WTC11 (cell line): Measurements from ENCODE around the gene LAMC2. TPM values are rescaled to one million over a fixed set of nuclear protein-coding genes. Genes with fewer than 3 reads are reported as not detected.

Experiments
- ATAC-seq: fragments of 200-7000 bp; cut with Tn5 transposase; 2 replicates; pipeline ENCODE4 v1.10.0; 2021; ENCODE audit warnings: mild to moderate bottlenecking, moderate library complexity
- CTCF ChIA-PET: fragments of 300-600 bp; sonication (Branson Sonifier 250); formaldehyde crosslinking; loops from one replicate; lab custom pipeline; 2021; ENCODE audit warnings: antibody characterized with exemption; lab: Charles Lee
- POLR2A ChIA-PET: fragments of 350-600 bp; sonication (Branson Sonifier 250); formaldehyde crosslinking; loops from one replicate; lab custom pipeline; 2021; ENCODE audit warnings: antibody characterized with exemption; lab: Charles Lee
- DNase-seq: peaks from one replicate; pipeline ENCODE4 v3.0.0; 2021; ENCODE audit warnings: low spot score
- H3K27ac Mint-ChIP-seq: 2 replicates; pipeline ENCODE4 v1.8.0; 2021; ENCODE audit warnings: mixed read lengths
- H3K27me3 Mint-ChIP-seq: 2 replicates; pipeline ENCODE4 v1.8.0; 2021; ENCODE audit warnings: low read depth, mild to moderate bottlenecking, moderate library complexity, mixed read lengths
- H3K36me3 Mint-ChIP-seq: 2 replicates; pipeline ENCODE4 v1.8.0; 2021; ENCODE audit warnings: mixed read lengths
- H3K4me1 Mint-ChIP-seq: 2 replicates; pipeline ENCODE4 v1.8.0; 2022; ENCODE audit warnings: mixed read lengths
- H3K4me3 Mint-ChIP-seq: 2 replicates; pipeline ENCODE4 v1.8.0; 2021; ENCODE audit warnings: mild to moderate bottlenecking, moderate library complexity, mixed read lengths
- H3K9me3 Mint-ChIP-seq: 2 replicates; pipeline ENCODE4 v1.8.0; 2021; ENCODE audit warnings: mixed read lengths
- CREB1 ChIP-seq: sonication (generic); formaldehyde crosslinking; IDR thresholded peaks from 2 replicates; pipeline ENCODE4 v1.8.0; 2023; ENCODE audit warnings: mild to moderate bottlenecking, missing genetic modification reagents
- ESRRA ChIP-seq: sonication (generic); formaldehyde crosslinking; IDR thresholded peaks from 2 replicates; pipeline ENCODE4 v1.8.1; 2022; ENCODE audit warnings: mild to moderate bottlenecking, missing genetic modification reagents, borderline replicate concordance
- GRHL2 ChIP-seq: fragments of 250-450 bp; sonication (Bioruptor Pico); IDR thresholded peaks from 2 replicates; pipeline ENCODE4 v1.8.0; 2022; ENCODE audit warnings: mild to moderate bottlenecking, moderate library complexity; ENCODE audit not compliant: insufficient replicate concordance, severe bottlenecking
- OVOL2 ChIP-seq: fragments of 250-450 bp; sonication (Bioruptor Pico); IDR thresholded peaks from 2 replicates; pipeline ENCODE4 v1.9.0; 2021; ENCODE audit warnings: mild to moderate bottlenecking, borderline replicate concordance
- TCF7 ChIP-seq: sonication (generic); formaldehyde crosslinking; IDR thresholded peaks from 2 replicates; pipeline ENCODE4 v1.8.0; 2022; ENCODE audit warnings: mild to moderate bottlenecking, low read depth, missing genetic modification reagents, moderate library complexity
- TEAD1 ChIP-seq: sonication (generic); formaldehyde crosslinking; IDR thresholded peaks from 2 replicates; pipeline ENCODE4 v1.8.0; 2022; ENCODE audit warnings: mild to moderate bottlenecking, missing genetic modification reagents
- ZNF121 ChIP-seq: sonication (generic); formaldehyde crosslinking; IDR thresholded peaks from 2 replicates; pipeline ENCODE4 v1.8.0; 2023; ENCODE audit warnings: missing genetic modification reagents
- ZNF138 ChIP-seq: sonication (generic); formaldehyde crosslinking; conservative IDR thresholded peaks from 2 replicates; pipeline ENCODE4 v1.8.1; 2022; ENCODE audit warnings: mild to moderate bottlenecking, moderate library complexity, missing genetic modification reagents
- ZNF263 ChIP-seq: sonication (generic); formaldehyde crosslinking; IDR thresholded peaks from 2 replicates; pipeline ENCODE4 v1.8.1; 2022; ENCODE audit warnings: low read depth, mild to moderate bottlenecking, moderate library complexity, missing genetic modification reagents
- ZNF396 ChIP-seq: fragments of 250-450 bp; sonication (Bioruptor Pico); IDR thresholded peaks from 2 replicates; pipeline ENCODE4 v1.8.0; 2021; ENCODE audit warnings: mild to moderate bottlenecking, moderate library complexity, borderline replicate concordance
- ZNF671 ChIP-seq: fragments of 250-450 bp; sonication (Bioruptor Pico); IDR thresholded peaks from 2 replicates; pipeline ENCODE4 v1.8.0; 2021; ENCODE audit warnings: mild to moderate bottlenecking
- total RNA-seq: library from RNA; stranded (reverse); gene quantifications from 3 replicates; pipeline ENCODE4 v1.2.3, GENCODE V29; 2021
- TF ChIP-seq, protein P1 (sequence below): sonication (generic); formaldehyde crosslinking; IDR thresholded peaks from 2 replicates; pipeline ENCODE4 v1.8.0; 2022; ENCODE audit warnings: mild to moderate bottlenecking, missing genetic modification reagents
- TF ChIP-seq, protein P2 (sequence below): fragments of 200-600 bp; IDR thresholded peaks from 2 replicates; pipeline ENCODE4 v1.8.0; 2022; ENCODE audit warnings: antibody characterized with exemption
- TF ChIP-seq, protein P3 (sequence below): sonication (generic); formaldehyde crosslinking; IDR thresholded peaks from 2 replicates; pipeline ENCODE4 v1.8.1; 2023; ENCODE audit warnings: mild to moderate bottlenecking, missing genetic modification reagents, borderline replicate concordance
- TF ChIP-seq, protein P4 (sequence below): sonication (generic); formaldehyde crosslinking; conservative IDR thresholded peaks from 2 replicates; pipeline ENCODE4 v1.8.1; 2022; ENCODE audit warnings: mild to moderate bottlenecking, missing genetic modification reagents
- TF ChIP-seq, protein P5 (sequence below): sonication (generic); formaldehyde crosslinking; IDR thresholded peaks from 2 replicates; pipeline ENCODE4 v1.8.0; 2023; ENCODE audit warnings: missing genetic modification reagents
- TF ChIP-seq, protein P6 (sequence below): sonication (generic); formaldehyde crosslinking; IDR thresholded peaks from 2 replicates; pipeline ENCODE4 v1.8.1; 2023; ENCODE audit warnings: mild to moderate bottlenecking, missing genetic modification reagents, moderate library complexity
- TF ChIP-seq, protein P7 (sequence below): fragments of 250-450 bp; sonication (Bioruptor Pico); IDR thresholded peaks from 2 replicates; pipeline ENCODE4 v1.9.0; 2021; ENCODE audit warnings: moderate library complexity, mild to moderate bottlenecking, inconsistent platforms, borderline replicate concordance

The LAMC2 gene
- total RNA-seq, 1 experiment from 2014 or later, result 7.9 TPM

DNA sequence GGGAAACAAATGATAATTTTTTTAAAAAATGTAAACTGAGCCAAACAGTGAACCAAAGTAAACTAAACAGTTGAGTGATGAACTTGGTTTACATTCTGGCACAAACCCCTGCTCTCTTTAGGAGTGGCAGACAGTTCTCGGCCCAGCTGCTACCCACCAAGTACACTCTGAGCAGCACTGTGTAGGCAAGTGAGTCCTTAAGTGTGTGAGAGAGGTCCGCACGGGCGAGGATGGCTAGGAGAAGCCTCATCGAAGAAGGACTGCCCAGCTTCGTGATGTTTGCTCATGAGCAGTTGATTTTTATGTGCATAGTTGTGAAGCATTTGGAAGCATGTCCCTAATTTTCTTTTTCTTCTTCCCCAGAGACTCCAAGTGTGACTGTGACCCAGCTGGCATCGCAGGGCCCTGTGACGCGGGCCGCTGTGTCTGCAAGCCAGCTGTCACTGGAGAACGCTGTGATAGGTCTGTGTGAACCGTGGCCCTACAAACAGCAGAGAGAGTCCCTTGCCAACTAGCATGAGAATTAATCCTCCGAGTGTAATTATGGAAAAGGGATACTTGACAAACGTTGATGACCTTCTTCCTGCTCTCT lies 32.1 kb downstream of the LAMC2 start:
- H3K36me3 Mint-ChIP-seq, result no peaks in the 10 kb centered on the region
- CTCF ChIA-PET, result interaction anchor here (0.8 to 3.0 kb wide), 3 partner anchors 10 to 64 kb away, joined by 4 to 22 read pairs (median 20); no protein-coding TSS in a partner anchor
- TF ChIP-seq, protein P1, sequence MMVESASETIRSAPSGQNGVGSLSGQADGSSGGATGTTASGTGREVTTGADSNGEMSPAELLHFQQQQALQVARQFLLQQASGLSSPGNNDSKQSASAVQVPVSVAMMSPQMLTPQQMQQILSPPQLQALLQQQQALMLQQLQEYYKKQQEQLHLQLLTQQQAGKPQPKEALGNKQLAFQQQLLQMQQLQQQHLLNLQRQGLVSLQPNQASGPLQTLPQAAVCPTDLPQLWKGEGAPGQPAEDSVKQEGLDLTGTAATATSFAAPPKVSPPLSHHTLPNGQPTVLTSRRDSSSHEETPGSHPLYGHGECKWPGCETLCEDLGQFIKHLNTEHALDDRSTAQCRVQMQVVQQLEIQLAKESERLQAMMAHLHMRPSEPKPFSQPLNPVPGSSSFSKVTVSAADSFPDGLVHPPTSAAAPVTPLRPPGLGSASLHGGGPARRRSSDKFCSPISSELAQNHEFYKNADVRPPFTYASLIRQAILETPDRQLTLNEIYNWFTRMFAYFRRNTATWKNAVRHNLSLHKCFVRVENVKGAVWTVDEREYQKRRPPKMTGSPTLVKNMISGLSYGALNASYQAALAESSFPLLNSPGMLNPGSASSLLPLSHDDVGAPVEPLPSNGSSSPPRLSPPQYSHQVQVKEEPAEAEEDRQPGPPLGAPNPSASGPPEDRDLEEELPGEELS (CRISPR knock-in tag), result no peak
- TF ChIP-seq, protein P2, sequence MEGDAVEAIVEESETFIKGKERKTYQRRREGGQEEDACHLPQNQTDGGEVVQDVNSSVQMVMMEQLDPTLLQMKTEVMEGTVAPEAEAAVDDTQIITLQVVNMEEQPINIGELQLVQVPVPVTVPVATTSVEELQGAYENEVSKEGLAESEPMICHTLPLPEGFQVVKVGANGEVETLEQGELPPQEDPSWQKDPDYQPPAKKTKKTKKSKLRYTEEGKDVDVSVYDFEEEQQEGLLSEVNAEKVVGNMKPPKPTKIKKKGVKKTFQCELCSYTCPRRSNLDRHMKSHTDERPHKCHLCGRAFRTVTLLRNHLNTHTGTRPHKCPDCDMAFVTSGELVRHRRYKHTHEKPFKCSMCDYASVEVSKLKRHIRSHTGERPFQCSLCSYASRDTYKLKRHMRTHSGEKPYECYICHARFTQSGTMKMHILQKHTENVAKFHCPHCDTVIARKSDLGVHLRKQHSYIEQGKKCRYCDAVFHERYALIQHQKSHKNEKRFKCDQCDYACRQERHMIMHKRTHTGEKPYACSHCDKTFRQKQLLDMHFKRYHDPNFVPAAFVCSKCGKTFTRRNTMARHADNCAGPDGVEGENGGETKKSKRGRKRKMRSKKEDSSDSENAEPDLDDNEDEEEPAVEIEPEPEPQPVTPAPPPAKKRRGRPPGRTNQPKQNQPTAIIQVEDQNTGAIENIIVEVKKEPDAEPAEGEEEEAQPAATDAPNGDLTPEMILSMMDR, result no peak
- TF ChIP-seq ZNF121 (CRISPR knock-in tag) (no peak), TCF7 (no peak), TEAD1 (CRISPR knock-in tag) (no peak)
- TF ChIP-seq, protein P3, sequence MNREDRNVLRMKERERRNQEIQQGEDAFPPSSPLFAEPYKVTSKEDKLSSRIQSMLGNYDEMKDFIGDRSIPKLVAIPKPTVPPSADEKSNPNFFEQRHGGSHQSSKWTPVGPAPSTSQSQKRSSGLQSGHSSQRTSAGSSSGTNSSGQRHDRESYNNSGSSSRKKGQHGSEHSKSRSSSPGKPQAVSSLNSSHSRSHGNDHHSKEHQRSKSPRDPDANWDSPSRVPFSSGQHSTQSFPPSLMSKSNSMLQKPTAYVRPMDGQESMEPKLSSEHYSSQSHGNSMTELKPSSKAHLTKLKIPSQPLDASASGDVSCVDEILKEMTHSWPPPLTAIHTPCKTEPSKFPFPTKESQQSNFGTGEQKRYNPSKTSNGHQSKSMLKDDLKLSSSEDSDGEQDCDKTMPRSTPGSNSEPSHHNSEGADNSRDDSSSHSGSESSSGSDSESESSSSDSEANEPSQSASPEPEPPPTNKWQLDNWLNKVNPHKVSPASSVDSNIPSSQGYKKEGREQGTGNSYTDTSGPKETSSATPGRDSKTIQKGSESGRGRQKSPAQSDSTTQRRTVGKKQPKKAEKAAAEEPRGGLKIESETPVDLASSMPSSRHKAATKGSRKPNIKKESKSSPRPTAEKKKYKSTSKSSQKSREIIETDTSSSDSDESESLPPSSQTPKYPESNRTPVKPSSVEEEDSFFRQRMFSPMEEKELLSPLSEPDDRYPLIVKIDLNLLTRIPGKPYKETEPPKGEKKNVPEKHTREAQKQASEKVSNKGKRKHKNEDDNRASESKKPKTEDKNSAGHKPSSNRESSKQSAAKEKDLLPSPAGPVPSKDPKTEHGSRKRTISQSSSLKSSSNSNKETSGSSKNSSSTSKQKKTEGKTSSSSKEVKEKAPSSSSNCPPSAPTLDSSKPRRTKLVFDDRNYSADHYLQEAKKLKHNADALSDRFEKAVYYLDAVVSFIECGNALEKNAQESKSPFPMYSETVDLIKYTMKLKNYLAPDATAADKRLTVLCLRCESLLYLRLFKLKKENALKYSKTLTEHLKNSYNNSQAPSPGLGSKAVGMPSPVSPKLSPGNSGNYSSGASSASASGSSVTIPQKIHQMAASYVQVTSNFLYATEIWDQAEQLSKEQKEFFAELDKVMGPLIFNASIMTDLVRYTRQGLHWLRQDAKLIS (CRISPR knock-in tag), result no peak
- TF ChIP-seq, all 79 proteins: peak for 0
- no peak overlapping the region for H3K4me3 Mint-ChIP-seq
- no peaks in the 10 kb centered on the region for H3K27me3 Mint-ChIP-seq
- DNase-seq (no peak), ATAC-seq (no peak)
- peaks cover 26% of the 10 kb centered on the region for H3K4me1 Mint-ChIP-seq
- POLR2A ChIA-PET, result no interaction called here
- 0 out of 2 replicates have a peak overlapping the region, but pooled peaks have one; percentile 48 for H3K27ac Mint-ChIP-seq
- H3K9me3 Mint-ChIP-seq, result no peaks in the 10 kb centered on the region

DNA sequence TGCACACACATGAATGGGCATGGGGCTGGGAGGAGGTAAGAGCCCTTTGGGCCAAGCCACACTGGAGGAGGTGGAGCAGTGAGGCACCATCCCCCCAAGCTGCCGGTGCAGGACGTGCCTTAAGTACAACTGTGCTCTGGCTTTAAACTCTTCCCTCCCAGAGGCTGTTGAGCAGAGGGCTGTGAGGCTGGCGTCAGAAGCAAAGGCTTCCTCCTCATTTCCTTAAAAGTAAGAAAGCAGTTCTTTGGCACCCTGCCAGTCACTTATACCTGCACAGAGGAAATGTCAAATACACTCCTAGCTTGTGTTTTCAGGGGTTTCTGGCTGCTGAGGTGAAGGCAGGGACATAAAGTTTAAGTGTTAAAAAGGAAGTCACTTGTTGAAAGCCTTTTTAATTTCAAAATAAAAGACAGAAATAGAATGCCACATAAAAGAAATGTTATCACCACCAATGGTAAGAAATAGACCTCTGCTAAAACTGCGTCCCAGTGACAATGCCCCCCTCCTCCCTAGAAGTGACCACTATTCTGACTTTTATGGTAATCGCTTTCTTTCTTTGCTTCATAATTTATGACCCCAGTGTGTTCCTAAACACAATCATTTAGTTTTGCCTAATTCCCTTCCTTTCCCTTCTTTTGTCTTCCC lies 33.0 kb downstream of the LAMC2 start:
- POLR2A ChIA-PET, result no interaction called here
- peaks cover 26% of the 10 kb centered on the region for H3K4me1 Mint-ChIP-seq
- H3K9me3 Mint-ChIP-seq, result no peaks in the 10 kb centered on the region
- DNase-seq, result no peak
- ATAC-seq, result peak; percentile 90
- H3K27me3 Mint-ChIP-seq, result no peaks in the 10 kb centered on the region
- H3K36me3 Mint-ChIP-seq, result no peaks in the 10 kb centered on the region
- CTCF ChIA-PET, result interaction anchor here (0.8 to 3.0 kb wide), 4 partner anchors 9 to 63 kb away, joined by 3 to 22 read pairs (median 12); no protein-coding TSS in a partner anchor
- H3K4me3 Mint-ChIP-seq, result no peak overlapping the region
- H3K27ac Mint-ChIP-seq, result no peak overlapping the region
- no peak for TF ChIP-seq OVOL2 (CRISPR knock-in tag)
- TF ChIP-seq ZNF263 (CRISPR knock-in tag), result no peak
- TF ChIP-seq ESRRA (CRISPR knock-in tag), result no peak
- TF ChIP-seq, protein P2, result no peak
- TF ChIP-seq, protein P4, sequence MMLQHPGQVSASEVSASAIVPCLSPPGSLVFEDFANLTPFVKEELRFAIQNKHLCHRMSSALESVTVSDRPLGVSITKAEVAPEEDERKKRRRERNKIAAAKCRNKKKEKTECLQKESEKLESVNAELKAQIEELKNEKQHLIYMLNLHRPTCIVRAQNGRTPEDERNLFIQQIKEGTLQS, result no peak
- no peak for TF ChIP-seq GRHL2 (CRISPR knock-in tag)
- TF ChIP-seq, protein P5, sequence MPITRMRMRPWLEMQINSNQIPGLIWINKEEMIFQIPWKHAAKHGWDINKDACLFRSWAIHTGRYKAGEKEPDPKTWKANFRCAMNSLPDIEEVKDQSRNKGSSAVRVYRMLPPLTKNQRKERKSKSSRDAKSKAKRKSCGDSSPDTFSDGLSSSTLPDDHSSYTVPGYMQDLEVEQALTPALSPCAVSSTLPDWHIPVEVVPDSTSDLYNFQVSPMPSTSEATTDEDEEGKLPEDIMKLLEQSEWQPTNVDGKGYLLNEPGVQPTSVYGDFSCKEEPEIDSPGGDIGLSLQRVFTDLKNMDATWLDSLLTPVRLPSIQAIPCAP (CRISPR knock-in tag), result no peak
- TF ChIP-seq ZNF138 (CRISPR knock-in tag), result no peak
- TF ChIP-seq, protein P6, sequence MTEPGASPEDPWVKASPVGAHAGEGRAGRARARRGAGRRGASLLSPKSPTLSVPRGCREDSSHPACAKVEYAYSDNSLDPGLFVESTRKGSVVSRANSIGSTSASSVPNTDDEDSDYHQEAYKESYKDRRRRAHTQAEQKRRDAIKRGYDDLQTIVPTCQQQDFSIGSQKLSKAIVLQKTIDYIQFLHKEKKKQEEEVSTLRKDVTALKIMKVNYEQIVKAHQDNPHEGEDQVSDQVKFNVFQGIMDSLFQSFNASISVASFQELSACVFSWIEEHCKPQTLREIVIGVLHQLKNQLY (CRISPR knock-in tag), result no peak
- TF ChIP-seq CREB1 (CRISPR knock-in tag), result no peak
- no peak for TF ChIP-seq ZNF396 (CRISPR knock-in tag)
- no peak for TF ChIP-seq ZNF671 (CRISPR knock-in tag)
- TF ChIP-seq, protein P7, sequence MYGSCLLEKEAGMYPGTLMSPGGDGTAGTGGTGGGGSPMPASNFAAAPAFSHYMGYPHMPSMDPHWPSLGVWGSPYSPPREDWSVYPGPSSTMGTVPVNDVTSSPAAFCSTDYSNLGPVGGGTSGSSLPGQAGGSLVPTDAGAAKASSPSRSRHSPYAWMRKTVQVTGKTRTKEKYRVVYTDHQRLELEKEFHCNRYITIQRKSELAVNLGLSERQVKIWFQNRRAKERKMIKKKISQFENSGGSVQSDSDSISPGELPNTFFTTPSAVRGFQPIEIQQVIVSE, result no peak
